NCI-H526 (cell line): ENCODE data around the gene RPS27L.
"Not testable (repeated sequence)": the region's sequence is repeated elsewhere in the genome, so short reads cannot be mapped to it uniquely, and the experiment has no call there.

Experiments
- DNase-seq, 2 experiments: peaks; one replicate each; lab custom pipeline; 2025; lab: John Stamatoyannopoulos, UW

Gene RPS27L

GRCh38 chr15:63098901-63099300 lies 58.4 kb downstream of the RPS27L start:
- not testable (repeated sequence) for DNase-seq
